IPS DF 6.9 (cell line): ENCODE results near the gene SLC29A2.
"Not testable (repeated sequence)": the region's sequence is repeated elsewhere in the genome, so short reads cannot be mapped to it uniquely, and the experiment has no call there.

Experiments
- DNase-seq: peaks from one replicate; pipeline ENCODE4 v3.0.0-alpha.2; 2013; ENCODE audit warnings: low read depth, low spot score
- H3K27ac ChIP-seq: one replicate; pipeline ENCODE4 v1.5.1; 2013; ENCODE audit warnings: low read length, control low read depth
- H3K27me3 ChIP-seq: 2 replicates; pipeline ENCODE4 v1.6.1; 2013; ENCODE audit warnings: mild to moderate bottlenecking, low read length; ENCODE audit not compliant: control insufficient read depth, insufficient read depth
- H3K36me3 ChIP-seq: 2 replicates; pipeline ENCODE4 v1.6.1; 2013; ENCODE audit warnings: low read length; ENCODE audit not compliant: control insufficient read depth, insufficient read depth
- H3K4me1 ChIP-seq: 2 replicates; pipeline ENCODE4 v1.6.1; 2013; ENCODE audit warnings: low read length; ENCODE audit not compliant: control insufficient read depth, insufficient read depth
- H3K4me3 ChIP-seq: 2 replicates; pipeline ENCODE4 v1.5.1; 2013; ENCODE audit warnings: mild to moderate bottlenecking, low read length
- H3K9me3 ChIP-seq: 2 replicates; pipeline ENCODE4 v1.6.1; 2013; ENCODE audit warnings: low read length, inconsistent platforms; ENCODE audit not compliant: control insufficient read depth, insufficient read depth
- WGBS: extraction: QIAGEN DNeasy Blood & Tissue Kit; methylation state at CpG from one replicate; pipeline ENCODE4 v1.1.7; 2013; ENCODE audit warnings: mixed read lengths, missing lambda C conversion rate; ENCODE audit not compliant: insufficient read length, insufficient coverage; 5-methylcytosine and 5-hydroxymethylcytosine counted together

The SLC29A2 gene

DNA sequence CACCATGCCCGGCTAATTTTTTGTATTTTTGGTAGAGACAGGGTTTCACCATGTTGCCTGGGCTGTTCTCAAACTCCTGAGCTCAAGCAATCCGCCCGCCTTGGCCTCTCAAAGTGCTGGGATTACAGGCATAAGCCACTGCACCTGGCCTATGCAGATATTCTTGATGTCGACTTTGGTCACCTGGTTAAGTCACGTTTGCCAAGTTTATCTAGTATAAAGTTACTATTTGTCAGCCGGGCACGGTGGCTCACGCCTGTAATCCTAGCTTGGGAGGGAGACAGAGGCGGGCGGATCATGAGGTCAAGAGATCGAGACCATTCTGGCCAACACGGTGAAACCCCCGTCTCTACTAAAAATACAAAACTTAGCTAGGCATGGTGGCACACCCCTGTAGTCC is 12.8 kb upstream of the SLC29A2 start:
- H3K27me3 ChIP-seq, H3K27ac ChIP-seq, H3K4me3 ChIP-seq, H3K4me1 ChIP-seq, DNase-seq, H3K9me3 ChIP-seq, H3K36me3 ChIP-seq: not testable (repeated sequence)
- WGBS = no CpG with 5 or more reads among the region's 13 CpGs

DNA sequence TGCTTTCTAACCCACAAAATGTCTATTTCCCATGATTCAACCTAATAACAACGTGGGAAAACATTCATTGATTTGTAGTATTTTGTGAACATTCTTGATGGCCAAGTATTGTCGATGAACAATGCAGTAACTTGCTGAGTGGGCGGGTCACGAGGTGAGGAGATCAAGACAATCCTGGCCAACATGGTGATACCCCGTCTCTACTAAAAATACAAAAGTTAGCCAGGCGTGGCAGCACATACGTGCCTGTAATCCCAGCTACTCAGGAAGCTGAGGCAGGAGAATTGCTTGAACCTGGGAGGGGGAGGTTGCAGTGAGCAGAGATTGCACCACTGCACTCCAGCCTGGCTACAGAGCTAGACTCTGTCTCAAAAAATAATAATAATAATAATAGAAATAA is 8.7 kb upstream of the SLC29A2 start:
- not testable (repeated sequence) for H3K9me3 ChIP-seq, H3K4me3 ChIP-seq, H3K4me1 ChIP-seq, H3K36me3 ChIP-seq, H3K27ac ChIP-seq, DNase-seq, H3K27me3 ChIP-seq
- no CpG with 5 or more reads among the region's 7 CpGs for WGBS

DNA sequence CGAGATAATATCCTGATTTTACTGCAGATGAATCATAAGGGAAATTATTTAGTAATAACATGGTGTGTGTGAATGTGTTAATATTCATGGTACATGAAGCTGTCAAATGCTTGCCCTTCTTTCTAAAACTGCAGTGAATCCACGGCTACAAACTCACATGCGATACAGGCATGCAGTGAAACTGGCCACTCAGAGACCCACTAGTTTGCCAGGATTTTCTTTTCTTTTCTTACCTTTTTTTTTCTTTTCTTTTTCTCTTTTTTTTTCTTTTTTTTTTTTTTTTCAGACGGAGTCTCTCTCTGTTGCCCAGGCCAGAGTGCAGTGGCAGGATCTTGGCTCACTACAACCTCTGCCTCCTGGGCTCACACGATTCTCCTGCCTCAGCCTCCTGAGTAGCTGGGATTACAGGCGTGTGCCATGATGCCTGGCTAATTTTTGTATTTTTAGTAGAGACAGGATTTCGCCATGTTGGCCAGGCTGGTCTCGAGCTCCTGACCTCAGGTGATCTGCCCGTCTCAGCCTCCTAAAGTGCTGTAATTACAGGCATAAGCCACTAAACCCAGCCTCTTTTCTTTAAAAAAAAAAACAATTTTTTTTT is 2.2 kb upstream of the SLC29A2 start:
- not testable (repeated sequence) for H3K36me3 ChIP-seq, H3K4me1 ChIP-seq, H3K4me3 ChIP-seq, H3K9me3 ChIP-seq, H3K27ac ChIP-seq, H3K27me3 ChIP-seq, DNase-seq
- WGBS = no CpG with 5 or more reads among the region's 9 CpGs

DNA sequence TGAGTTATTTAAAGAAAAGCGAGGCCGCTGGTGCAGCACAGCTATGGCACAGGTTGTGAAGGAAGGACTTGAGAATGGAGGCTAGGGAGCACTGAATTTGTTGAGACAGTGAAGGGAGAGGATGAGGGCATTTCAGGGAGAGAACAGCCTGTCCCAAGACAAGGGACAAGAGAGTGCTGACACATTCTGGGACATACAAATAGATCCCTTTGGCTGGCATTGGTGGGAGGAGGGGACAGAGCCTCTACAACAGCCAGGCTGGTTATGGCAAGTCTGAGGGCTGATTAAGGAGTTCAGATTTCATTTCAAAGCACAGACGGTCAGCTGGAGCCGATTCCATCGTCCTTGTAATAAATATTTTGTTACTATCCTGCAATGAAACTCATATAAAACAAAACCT is 1.7 kb upstream of the SLC29A2 start:
- Histone ChIP-seq H3K36me3 (peaks cover 11% of the 10 kb centered on the region), H3K4me1 (peaks cover 9% of the 10 kb centered on the region), H3K27ac (no peak overlapping the region), H3K4me3 (no peak overlapping the region), H3K27me3 (no peaks in the 10 kb centered on the region), H3K9me3 (no peaks in the 10 kb centered on the region)
- no CpG with 5 or more reads among the region's 5 CpGs for WGBS
- DNase-seq = no peak

GRCh38 chr11:66369073-66369894 is 2.3 kb downstream of the SLC29A2 start:
- Histone ChIP-seq H3K27ac (no peak overlapping the region), H3K36me3 (peaks cover 40% of the 10 kb centered on the region)

GRCh38 chr11:66368484-66368883 is 3.1 kb downstream of the SLC29A2 start:
- whole genome bisulfite sequencing = no CpG with 5 or more reads among the region's 6 CpGs
- Histone ChIP-seq H3K4me3 (no peak overlapping the region), H3K4me1 (peaks cover 9% of the 10 kb centered on the region), H3K36me3 (peaks cover 43% of the 10 kb centered on the region), H3K27me3 (no peaks in the 10 kb centered on the region), H3K27ac (no peak overlapping the region), H3K9me3 (no peaks in the 10 kb centered on the region)
- no peak for DNase-seq

More at GRCh38 chr11:66369073-66369894, 2.3 kb downstream of the SLC29A2 start:
- Histone ChIP-seq H3K27me3 (no peaks in the 10 kb centered on the region), H3K4me1 (peaks cover 9% of the 10 kb centered on the region), H3K9me3 (no peaks in the 10 kb centered on the region), H3K4me3 (no peak overlapping the region)
- DNase-seq = no peak
- no CpG with 5 or more reads among the region's 25 CpGs for WGBS

DNA sequence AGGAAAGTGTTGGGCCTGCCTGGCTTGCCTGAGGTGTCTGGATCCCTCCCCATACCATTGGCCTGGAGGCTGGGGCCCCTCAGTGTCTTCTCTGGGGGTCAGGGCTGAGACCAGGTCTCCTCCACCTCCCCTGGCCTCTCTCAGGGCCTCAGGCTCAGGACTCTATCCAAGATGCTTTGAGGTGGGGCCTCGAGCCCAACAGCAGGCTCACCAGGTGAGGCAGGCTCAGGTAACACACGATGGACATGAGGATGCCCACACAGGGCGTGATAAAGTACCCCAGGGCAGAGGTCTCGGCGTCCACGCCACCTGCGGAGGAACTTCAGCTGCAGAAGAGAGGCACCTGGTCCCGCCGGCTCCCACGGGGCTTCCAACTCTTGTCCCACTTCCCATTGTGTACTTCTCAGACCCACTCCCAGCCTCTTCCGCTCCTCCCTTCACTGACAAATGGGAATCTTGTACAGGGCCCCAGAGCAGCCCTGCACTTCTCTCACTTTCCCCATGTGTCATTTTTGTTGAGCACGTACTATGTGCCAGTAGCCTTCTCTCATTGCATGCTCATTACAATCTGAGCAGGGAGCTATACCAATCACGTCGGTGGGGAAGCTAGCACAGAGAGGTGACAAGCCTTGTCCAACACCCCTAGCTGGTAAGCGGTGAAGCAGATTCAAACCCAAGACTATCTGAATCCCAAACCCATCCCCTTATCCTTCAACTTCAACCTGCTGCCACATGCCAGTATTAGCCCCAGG is 3.8 kb downstream of the SLC29A2 start:
- no peaks in the 10 kb centered on the region for H3K9me3 ChIP-seq
- H3K4me3 ChIP-seq = no peak overlapping the region
- peaks cover 7% of the 10 kb centered on the region for H3K4me1 ChIP-seq
- peaks cover 49% of the 10 kb centered on the region for H3K36me3 ChIP-seq
- H3K27me3 ChIP-seq = no peaks in the 10 kb centered on the region
- no peak overlapping the region for H3K27ac ChIP-seq
- DNase-seq = no peak
- no CpG with 5 or more reads among the region's 15 CpGs for WGBS

GRCh38 chr11:66366844-66367477 is 4.6 kb downstream of the SLC29A2 start:
- Histone ChIP-seq H3K27me3 (no peaks in the 10 kb centered on the region), H3K27ac (no peak overlapping the region), H3K9me3 (no peaks in the 10 kb centered on the region), H3K36me3 (peaks cover 51% of the 10 kb centered on the region), H3K4me1 (peaks cover 7% of the 10 kb centered on the region), H3K4me3 (no peak overlapping the region)
- WGBS = no CpG with 5 or more reads among the region's 8 CpGs
- DNase-seq = no peak

- Histone ChIP-seq H3K9me3 (no peaks in the 10 kb centered on the region), H3K27me3 (no peaks in the 10 kb centered on the region), H3K27ac (no peak overlapping the region), H3K4me3 (no peak overlapping the region), H3K36me3 (peaks cover 51% of the 10 kb centered on the region), H3K4me1 (peaks cover 7% of the 10 kb centered on the region)
- no CpG with 5 or more reads among the region's 14 CpGs for whole genome bisulfite sequencing
- no peak for DNase-seq
Measured at GRCh38 chr11:66365711-66366619, 5.6 kb downstream of the SLC29A2 start.
